DMS 273 treated with DMSO at 0.1 percent for 48 hours (cell line): ENCODE results near the gene CHN1.

Source experiments
- DNase-seq: peaks from one replicate; lab custom pipeline; 2025; lab: John Stamatoyannopoulos, UW

The CHN1 gene

DNA sequence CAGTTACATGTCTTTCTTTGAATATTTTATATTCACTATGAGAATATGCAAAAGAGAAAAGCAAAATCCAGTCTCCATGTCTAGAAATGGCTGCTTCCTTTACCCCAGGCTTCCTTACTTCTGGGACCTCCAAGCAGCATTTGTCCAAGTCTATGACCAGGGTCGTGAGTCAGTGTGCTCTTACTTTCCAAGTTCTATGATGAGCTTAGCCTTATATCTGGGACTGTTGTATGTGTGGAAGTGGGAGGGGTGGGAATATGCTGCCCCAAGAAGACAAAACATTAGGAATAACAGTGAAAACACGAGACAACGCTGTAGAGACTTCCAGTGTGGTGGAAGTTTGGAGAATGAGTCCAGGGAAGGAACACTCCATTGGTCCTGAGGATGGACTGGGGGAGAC lies 219.7 kb downstream of the CHN1 start:
- DNase-seq, result no peak

- no peak for DNase-seq
Measured at GRCh38 chr2:174784909-174785308, 220.3 kb downstream of the CHN1 start.

DNA sequence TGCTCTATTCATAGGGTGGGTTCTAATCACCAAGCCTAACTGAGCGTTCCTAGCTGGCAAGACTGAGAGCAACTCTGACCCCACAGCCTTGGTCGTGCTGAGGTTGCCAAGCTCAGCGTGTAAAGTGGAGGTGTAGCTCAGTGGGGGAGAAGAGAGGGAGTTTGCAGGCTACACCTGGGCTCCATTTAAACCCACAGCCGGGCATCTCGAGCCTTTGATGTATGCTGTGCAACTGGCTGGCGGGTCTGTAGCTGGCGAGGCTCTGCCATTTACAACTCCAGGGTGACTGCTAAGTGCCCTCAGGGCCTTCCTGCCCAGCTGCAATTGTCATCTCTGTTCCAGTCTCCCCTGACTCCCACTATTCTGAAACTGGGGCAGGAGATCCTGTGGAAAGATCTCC lies 220.9 kb downstream of the CHN1 start:
- no peak for DNase-seq

GRCh38 chr2:174781996-174782395 lies 223.2 kb downstream of the CHN1 start:
- no peak for DNase-seq

- no peak for DNase-seq
Measured at GRCh38 chr2:174781298-174781697, 223.9 kb downstream of the CHN1 start.

DNA sequence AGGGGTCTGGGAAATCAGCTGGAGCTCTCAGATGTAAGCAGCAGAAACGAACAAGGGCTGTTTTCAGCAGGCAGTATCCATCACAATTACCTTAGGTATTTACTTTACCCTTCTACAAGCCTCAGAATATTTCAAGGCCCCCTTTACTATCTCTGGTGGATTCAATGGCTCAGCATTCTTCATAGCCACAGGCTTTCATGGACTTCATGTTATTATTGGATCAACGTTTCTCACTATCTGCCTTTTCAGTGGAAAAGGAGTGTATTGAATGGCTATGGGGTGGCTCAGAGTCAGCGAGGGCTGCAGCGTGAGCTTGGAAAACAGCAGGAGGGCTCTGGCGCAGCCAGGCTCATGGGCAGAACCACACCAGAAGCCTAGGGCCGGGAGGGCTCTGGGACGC lies 224.3 kb downstream of the CHN1 start:
- no peak for DNase-seq

DNA sequence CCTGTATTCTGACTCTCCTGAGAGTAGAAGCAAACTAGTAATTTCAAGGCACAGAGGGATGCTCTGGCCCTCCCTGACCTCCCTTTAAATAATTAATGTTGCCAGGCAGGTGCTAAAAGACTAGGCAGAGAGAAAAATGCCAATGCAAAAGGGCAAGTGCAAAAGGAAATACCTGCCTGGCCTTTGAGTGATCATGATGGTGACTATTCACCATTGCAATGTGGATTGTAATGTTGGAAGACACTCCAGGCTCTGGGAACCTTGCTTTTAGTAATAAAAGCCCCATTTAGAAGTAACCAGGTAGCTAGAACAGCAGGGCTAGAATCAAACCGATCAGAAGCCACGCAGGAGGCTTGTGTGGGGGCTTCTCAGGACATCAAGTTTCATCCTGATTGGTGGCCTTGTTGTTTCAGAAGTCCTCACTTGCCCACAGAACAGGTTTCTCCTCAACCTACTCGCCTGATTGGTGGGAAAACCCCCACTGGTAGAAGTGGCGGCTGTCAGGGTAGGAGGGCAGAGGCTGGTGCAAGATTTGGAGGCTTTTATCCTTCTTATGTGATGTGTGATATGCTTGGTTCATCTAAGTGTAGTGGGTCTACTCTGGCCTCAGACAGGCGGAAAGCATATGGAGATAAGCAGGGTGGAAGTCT lies 224.9 kb downstream of the CHN1 start:
- no peak for DNase-seq

DNA sequence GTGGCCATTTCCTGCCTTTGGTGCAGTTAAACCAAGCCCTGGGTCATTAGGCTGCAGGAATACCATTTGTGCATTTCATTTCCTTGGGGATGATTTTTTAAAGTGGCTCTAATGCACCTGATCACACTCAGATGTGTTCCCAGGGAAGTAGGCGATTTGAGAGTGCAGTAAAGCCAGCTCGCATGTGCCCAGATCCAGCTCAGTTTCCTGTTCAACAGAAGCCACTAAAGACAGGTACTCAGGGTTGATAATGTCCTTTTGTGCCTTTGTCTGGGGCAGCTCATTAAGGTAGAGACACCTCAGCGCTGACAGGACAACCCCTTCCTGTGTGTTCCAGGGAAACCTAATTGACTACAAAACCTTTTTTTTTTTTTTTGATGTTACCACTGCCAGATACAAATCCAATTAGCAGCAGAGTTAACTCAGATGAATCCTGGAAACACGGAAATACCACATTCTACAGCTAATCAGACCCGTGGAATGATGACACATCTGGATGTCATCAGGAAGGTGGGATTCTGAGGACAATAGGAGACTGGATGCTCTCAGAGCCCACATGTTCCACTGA lies 225.7 kb downstream of the CHN1 start:
- no peak for DNase-seq

GRCh38 chr2:174778085-174778981 lies 226.8 kb downstream of the CHN1 start:
- DNase-seq, result no peak

DNA sequence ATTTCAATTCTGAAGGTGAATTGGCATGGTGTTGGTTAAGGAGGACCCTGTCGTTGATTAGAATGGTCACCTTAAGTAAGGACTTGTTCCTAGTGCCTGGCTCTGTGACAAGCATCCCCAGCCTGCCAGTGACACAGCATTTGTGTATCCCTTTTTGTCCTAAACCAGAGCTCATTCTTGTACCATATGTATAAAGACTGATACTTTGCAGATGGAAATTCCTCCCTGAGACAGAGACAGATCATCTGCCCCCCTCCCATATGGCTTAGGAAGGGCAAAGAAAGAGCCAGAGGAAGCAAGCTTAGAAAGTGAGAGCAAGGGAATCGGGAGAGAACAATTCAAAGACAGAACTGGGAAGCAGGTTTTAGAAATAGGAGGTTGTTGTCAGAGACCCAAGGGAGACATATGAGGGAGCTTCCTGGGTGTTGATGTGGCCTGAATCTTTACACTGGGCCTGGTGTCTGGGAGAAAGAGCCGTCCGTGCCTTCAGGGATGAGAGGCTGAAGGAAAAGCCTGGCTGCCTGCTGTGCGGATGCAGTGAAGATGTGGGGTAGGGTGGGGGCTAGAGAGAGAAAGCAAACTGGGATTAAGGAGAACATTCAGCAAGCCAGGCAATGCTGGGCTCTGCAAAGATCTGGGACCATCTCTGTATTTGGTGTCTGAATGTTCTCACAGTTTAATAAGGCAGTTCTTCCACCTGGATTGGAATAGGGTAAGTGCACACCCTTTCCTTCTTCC lies 227.7 kb downstream of the CHN1 start:
- no peak for DNase-seq

- no peak for DNase-seq
Measured at GRCh38 chr2:174776675-174777074, 228.5 kb downstream of the CHN1 start.

- no peak for DNase-seq
Measured at GRCh38 chr2:174776223-174776622, 229.0 kb downstream of the CHN1 start.

DNA sequence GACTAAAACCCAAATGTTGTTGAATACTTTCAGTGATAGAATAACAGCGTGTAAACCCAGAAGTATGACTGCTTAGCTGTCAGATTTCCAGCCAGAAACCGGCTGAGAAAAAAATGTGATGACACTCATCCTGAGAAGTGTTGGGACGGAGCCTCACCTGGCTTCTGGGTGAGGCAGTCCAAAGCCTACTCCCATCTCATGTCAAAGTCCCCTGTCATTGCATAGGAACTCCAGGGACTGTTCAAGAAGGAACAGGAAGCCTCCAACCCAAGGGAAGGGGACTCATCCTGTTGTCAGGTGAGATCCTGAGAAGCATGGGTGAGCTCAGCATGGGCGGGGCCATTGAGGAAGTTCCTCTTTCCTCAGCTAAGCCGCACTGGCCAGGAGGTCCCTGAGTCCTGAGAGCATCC lies 229.6 kb downstream of the CHN1 start:
- no peak for DNase-seq

DNA sequence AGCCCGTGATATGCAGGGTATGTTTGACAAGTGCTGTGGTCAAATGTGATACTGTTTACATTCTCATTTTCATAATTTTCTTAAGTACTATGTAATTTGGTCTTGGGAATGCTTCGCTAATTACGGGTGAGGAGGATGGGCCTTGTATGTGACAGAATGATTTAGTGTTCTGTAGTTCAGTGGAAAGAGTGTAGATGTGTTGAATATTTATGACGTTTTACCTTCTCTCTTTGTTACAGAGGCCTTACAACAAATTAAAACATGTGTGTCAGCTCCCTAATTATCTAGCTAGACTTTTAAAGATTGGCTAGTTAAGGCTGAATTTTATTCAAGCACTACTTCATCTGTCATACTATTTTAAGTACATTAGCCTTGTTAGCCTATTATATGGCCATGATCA lies 230.3 kb downstream of the CHN1 start:
- no peak for DNase-seq

DNA sequence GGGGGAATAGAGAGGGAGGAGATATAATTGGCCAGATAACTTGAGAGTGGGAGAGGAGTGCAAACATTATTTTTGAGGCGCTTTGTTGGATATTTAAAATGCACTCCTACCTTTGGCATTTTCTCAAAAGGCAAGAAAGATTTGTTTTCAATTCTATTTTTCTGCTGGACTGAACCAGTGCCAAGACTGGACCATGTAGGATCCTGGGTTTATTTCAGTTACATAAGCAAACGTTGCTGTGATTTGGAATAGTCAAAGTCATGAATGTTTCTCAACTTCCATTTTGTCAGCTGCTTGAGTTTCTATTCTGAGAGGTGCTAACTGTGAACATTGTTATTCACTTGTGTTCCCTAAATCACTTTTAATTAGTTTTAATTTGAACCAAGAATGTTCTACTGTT lies 232.0 kb downstream of the CHN1 start:
- DNase-seq, result no peak

DNA sequence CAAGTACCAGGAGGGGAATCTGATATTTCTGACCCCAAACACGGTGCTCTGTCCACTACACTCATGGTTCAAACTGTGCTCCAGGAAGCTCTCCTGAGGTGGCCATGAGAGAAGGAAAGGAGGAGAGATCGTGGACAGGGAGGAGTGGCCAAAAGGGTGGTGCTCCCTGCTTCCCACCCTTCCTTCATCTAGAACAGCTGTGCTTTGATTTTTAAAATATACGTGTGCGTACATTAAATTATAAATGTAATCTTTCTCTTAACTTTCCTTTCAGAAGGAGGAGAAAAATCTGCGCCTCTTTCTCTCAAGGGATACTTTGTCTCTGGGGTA lies 232.7 kb downstream of the CHN1 start:
- DNase-seq, result no peak

DNA sequence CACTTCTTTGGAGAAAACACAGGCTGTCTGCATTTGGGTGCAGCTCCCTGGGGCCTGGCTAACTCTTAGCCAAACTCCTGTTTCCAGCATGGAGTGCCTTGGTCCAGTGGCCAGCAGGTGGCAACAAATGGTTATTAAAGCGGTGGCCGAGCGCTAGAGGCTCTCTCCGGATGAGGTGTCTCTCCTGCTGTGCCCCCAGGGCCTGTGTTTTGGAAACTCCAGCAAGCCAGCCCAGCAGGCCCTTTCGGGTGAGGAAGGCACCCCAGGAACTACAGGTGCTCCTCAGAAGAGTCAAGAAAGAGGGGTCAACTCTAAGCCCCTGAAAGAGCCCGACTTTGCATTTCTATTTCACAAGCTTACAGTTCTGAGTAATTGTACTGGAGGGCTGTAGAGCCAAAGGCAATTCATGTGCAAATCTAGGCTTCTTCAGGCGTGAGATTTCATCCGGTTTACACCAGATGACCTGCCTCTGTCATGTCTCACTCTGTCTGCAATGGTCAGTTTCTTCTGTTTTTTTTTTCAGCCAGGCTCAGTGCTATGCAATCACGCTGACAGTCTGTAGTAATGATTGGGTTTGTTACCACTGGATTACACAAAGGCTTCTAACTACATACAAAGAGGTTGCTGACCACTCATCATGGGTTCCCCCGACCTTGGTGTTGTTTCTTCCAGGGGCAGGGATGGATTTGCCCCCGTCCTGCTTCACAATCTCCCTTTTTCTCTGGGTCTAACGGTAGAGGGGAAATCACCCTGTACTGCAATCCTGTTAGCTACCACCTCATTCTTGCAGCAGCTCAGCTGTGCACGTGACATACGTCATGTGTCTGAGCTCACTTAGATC lies 233.3 kb downstream of the CHN1 start:
- peak; percentile 36 for DNase-seq

- no peak for DNase-seq
Measured at GRCh38 chr2:174771136-174771535, 234.0 kb downstream of the CHN1 start.

- DNase-seq, result no peak
Measured at GRCh38 chr2:174768557-174768956, 236.6 kb downstream of the CHN1 start.

DNA sequence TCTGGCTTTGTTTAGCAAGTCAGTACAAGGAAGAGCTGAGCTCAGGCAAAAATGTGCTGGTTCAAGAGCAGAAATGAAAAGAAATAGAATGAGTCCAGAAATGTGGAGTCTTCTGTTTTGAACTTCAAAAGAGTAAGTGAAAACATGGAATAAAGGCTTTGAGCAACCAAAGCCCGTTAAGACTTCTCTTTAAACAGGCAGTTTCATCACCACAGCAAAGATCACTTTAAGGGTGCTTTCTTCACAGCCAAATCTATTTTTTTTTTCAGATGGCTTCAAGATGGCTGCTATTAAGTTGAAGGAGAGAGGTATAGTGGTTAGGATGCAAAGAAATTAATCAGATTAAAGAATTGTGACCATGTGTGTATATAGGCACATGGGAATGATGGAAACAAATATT lies 238.9 kb downstream of the CHN1 start:
- DNase-seq, result no peak

DNA sequence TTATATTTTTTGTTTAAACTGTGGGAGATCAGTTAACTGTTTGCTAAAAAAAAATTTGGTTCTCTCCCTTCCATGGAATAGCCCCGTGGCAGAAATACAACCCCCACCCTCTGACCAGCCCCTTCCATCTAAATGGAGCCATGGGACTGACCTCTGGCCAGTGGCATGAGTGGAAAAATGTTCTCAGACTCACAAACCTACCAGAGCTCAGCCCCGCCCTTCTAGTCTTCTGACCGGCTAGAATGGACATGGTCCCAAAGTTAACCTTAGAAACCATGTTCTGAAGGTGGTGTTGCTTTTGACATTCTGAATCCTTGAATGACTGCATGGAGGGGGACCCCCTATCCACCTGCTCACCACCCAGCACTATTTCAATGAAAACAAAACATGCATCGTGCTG lies 239.6 kb downstream of the CHN1 start:
- no peak for DNase-seq
